ENCODE measurements around the gene PNPLA5. TPM values are rescaled to one million over a fixed set of nuclear protein-coding genes. Genes with fewer than 3 reads are reported as not detected.
A peak's percentile ranks its signal among the peaks of the same experiment; 100 is the strongest.
"Not testable (repeated sequence)": the region's sequence is repeated elsewhere in the genome, so short reads cannot be mapped to it uniquely, and the experiment has no call there.

Gene PNPLA5
- total and polyA plus RNA-seq, 4 experiments from 2014 or later = not detected

DNA sequence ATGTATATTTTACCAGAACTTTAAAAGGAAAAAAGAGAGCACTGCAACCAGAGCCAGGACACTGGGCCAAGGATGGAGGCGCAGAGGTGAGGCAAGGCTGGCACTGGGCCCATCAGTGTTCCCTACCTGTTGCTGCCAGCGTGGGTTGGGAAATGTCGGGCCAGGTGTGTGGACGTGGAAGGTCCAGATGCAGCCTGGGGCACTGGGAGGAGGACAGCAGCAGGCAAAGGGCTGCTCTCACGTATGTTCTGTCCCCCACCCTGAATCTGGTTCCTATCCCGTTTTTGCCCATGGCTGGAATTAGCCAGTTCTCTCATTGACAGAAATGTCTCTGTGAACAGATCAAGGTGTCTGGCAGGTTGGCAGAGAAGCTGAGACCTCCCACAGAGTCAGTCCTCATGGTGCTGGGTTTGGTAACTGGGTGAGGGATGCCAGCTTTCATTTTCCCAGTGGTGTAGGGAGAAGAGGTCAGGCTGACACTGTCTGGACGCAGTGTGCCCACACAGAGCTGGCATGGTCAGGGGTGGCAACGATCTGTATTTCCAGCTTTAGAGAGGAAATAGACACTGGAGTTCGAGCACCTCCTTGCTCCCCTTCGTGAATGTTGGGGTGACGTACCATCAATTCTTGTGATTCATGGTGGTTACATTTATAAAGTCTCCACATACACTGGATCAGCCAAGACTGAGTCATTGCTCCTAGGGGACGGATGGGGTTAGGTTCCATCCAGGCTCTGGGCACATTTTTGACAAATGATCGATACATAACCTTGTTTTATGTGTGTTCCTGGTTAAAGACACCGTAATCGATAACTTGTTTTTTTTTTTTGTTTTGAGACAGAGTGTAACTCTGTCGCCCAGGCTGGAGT lies 27.5 kb upstream of the PNPLA5 start:
- intact Hi-C loops (cut with micrococcal nuclease) = no loop called here
- no peaks in the 10 kb centered on the region for H3K27me3 ChIP-seq (ENCODE audit: insufficient read depth, low read length)
- H3K4me1 ChIP-seq (ENCODE audit: insufficient read depth, low read length) = no peaks in the 10 kb centered on the region
- no peak for DNase-seq
- H3K36me3 ChIP-seq (ENCODE audit: insufficient read depth, low read length) = no peaks in the 10 kb centered on the region
- Mint-ChIP-seq H3K27me3 (peaks cover 9 to 25% of the 10 kb centered on the region in 2 donors), H3K4me1 (peaks cover 3 to 10% (median 5%) of the 10 kb centered on the region in 4 donors), H3K27ac (no peak overlapping the region), H3K9me3 (peaks cover 0 to 3% (median 0%) of the 10 kb centered on the region in 8 donors), H3K4me3 (no peak overlapping the region), H3K36me3 (peaks cover 0 to 1% of the 10 kb centered on the region in 2 donors)
- POLR2A ChIA-PET (ENCODE audit: partially characterized antibody) = no interaction called here
- H3K4me3 ChIP-seq (ENCODE audit: low read length in 2 of 2) = no peak overlapping the region
- H3K9me3 ChIP-seq (ENCODE audit: control insufficient read depth in 1 of 2, low read length in 2 of 2) = no peaks in the 10 kb centered on the region
- no peak overlapping the region for H3K27ac ChIP-seq (ENCODE audit: low read depth, low read length)
- CTCF ChIA-PET (ENCODE audit: partially characterized antibody) = no interaction called here

DNA sequence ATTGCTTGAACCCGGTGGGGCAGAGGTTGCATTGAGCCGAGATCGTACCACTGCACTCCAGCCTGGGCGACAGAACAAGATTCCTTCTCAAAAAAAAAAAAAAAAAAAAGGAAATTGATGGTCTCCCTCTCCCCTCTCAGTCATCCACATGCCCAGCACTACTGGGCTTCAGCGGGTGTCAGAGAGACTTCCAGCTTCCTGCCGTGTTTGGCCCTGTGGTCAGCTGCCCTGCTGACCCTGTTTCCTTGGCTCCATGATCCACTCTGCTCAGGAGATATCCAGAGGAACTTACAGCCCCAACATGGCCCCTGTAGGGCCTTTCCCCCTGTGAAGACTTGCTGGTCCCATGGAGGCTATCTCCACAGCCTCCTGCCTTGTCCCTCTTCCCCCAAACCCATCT lies 25.7 kb upstream of the PNPLA5 start:
- no peaks in the 10 kb centered on the region for H3K4me1 ChIP-seq (ENCODE audit: insufficient read depth, low read length)
- Mint-ChIP-seq H3K27me3 (peaks cover 9 to 23% of the 10 kb centered on the region in 2 donors), H3K27ac (no peak overlapping the region), H3K4me1 (no peaks in the 10 kb centered on the region), H3K9me3 (peaks cover 0 to 3% (median 0%) of the 10 kb centered on the region in 8 donors), H3K36me3 (no peaks in the 10 kb centered on the region), H3K4me3 (no peak overlapping the region)
- no peak for DNase-seq
- no peak overlapping the region for H3K27ac ChIP-seq (ENCODE audit: low read depth, low read length)
- no peaks in the 10 kb centered on the region for H3K36me3 ChIP-seq (ENCODE audit: insufficient read depth, low read length)
- ChIA-PET POLR2A (ENCODE audit: partially characterized antibody) (no interaction called here), CTCF (ENCODE audit: partially characterized antibody) (no interaction called here)
- no peaks in the 10 kb centered on the region for H3K9me3 ChIP-seq (ENCODE audit: control insufficient read depth in 1 of 2, low read length in 2 of 2)
- no peak overlapping the region for H3K4me3 ChIP-seq (ENCODE audit: low read length in 2 of 2)
- intact Hi-C loops (cut with micrococcal nuclease) = no loop called here
- H3K27me3 ChIP-seq (ENCODE audit: insufficient read depth, low read length) = no peaks in the 10 kb centered on the region

DNA sequence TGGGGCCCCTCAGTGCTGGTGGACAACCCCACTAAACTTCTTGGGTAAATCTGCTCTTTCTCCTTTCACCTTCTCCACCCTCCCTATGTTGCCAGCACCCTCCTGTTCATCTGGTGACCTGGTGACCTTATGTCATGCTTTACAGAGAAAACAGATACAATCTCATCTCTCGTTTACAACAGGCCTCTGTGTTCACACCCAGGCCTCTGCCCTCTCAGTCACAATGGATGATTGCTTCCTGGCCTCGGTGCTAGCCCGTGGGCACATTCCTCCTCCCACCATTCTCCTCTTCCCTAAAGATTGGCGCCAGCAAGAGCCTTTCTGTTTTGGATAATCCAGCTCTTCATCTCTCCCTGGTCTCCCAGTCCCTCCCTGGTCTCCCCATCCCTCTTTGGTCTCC lies 19.5 kb upstream of the PNPLA5 start:
- ChIA-PET CTCF (ENCODE audit: partially characterized antibody) (no interaction called here), POLR2A (ENCODE audit: partially characterized antibody) (no interaction called here)
- Histone ChIP-seq H3K27ac (ENCODE audit: low read depth, low read length) (no peak overlapping the region), H3K4me1 (ENCODE audit: insufficient read depth, low read length) (no peaks in the 10 kb centered on the region), H3K36me3 (ENCODE audit: insufficient read depth, low read length) (no peaks in the 10 kb centered on the region), H3K4me3 (ENCODE audit: low read length in 2 of 2) (no peak overlapping the region), H3K9me3 (ENCODE audit: control insufficient read depth in 1 of 2, low read length in 2 of 2) (no peaks in the 10 kb centered on the region), H3K27me3 (ENCODE audit: insufficient read depth, low read length) (no peaks in the 10 kb centered on the region)
- DNase-seq = no peak
- intact Hi-C loops (cut with micrococcal nuclease) = no loop called here
- Mint-ChIP-seq H3K27me3 (peaks cover 15 to 17% of the 10 kb centered on the region in 2 donors), H3K4me1 (no peaks in the 10 kb centered on the region), H3K9me3 (peaks cover 0 to 2% (median 0%) of the 10 kb centered on the region in 8 donors), H3K4me3 (no peak overlapping the region), H3K36me3 (no peaks in the 10 kb centered on the region), H3K27ac (no peak overlapping the region)

DNA sequence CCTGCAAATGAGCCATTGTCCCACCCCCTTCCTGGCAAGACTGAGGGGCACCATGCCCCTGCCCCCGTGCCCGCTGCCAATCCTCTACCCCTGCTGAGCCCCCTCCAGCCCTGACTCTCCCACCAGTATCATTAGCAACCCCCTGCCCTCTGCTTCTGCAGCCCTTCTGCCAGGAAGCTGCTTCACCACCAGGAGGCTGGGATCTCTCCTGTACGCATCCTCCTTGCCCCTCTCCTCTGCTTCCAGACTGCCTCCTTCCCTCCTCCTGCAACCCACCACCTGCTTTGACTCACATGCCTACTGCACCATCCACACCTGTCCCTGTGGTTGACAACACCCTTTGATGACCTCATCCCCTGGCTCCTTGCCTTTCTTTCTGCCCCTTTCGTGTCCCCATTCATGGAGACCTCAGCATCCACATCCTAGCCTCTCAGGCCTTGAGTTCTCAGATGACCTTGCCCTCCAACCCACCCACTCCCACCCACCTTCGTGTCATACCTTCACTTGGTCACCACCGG lies 18.4 kb upstream of the PNPLA5 start:
- no peak overlapping the region for H3K27ac ChIP-seq (ENCODE audit: low read depth, low read length)
- H3K4me3 ChIP-seq (ENCODE audit: low read length in 2 of 2) = no peak overlapping the region
- H3K4me1 Mint-ChIP-seq = no peaks in the 10 kb centered on the region
- intact Hi-C loops (cut with micrococcal nuclease) = no loop called here
- H3K36me3 ChIP-seq (ENCODE audit: insufficient read depth, low read length) = no peaks in the 10 kb centered on the region
- H3K9me3 ChIP-seq (ENCODE audit: control insufficient read depth in 1 of 2, low read length in 2 of 2) = no peaks in the 10 kb centered on the region
- no peaks in the 10 kb centered on the region for H3K4me1 ChIP-seq (ENCODE audit: insufficient read depth, low read length)
- no peak overlapping the region for H3K4me3 Mint-ChIP-seq
- H3K27ac Mint-ChIP-seq = no peak overlapping the region
- no peaks in the 10 kb centered on the region for H3K27me3 ChIP-seq (ENCODE audit: insufficient read depth, low read length)
- ChIA-PET CTCF (ENCODE audit: partially characterized antibody) (no interaction called here), POLR2A (ENCODE audit: partially characterized antibody) (no interaction called here)
- peaks cover 15 to 17% of the 10 kb centered on the region in 2 donors for H3K27me3 Mint-ChIP-seq
- no peaks in the 10 kb centered on the region for H3K36me3 Mint-ChIP-seq
- no peaks in the 10 kb centered on the region for H3K9me3 Mint-ChIP-seq
- no peak for DNase-seq

DNA sequence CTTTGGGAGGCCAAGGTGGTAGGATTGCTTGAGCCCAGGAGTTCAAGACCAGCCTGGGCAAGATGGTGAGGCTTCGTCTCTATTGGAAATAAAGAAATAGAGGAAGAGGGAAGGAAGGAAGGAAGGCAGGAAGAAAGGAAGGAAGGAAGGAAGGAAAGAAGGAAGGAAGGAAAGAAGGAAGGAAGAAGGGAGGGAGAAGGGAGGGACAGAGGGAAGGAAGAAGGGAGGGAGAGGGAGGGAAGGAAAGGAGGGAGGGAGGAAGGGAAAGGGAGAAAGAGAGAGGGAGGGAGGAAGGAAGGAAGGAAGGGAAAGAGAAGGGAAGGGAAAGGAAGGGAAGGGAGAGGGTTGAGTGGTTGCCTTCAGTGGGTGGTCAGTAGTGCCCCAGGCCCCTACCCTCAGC lies 17.9 kb upstream of the PNPLA5 start:
- intact Hi-C loops (cut with micrococcal nuclease) = no loop called here
- no peak overlapping the region for H3K27ac ChIP-seq (ENCODE audit: low read depth, low read length)
- Mint-ChIP-seq H3K36me3 (no peaks in the 10 kb centered on the region), H3K4me3 (no peak overlapping the region), H3K27me3 (peaks cover 15 to 17% of the 10 kb centered on the region in 2 donors), H3K27ac (no peak overlapping the region), H3K4me1 (no peaks in the 10 kb centered on the region), H3K9me3 (no peaks in the 10 kb centered on the region)
- no peak overlapping the region for H3K4me3 ChIP-seq (ENCODE audit: low read length in 2 of 2)
- H3K9me3 ChIP-seq (ENCODE audit: control insufficient read depth in 1 of 2, low read length in 2 of 2) = no peaks in the 10 kb centered on the region
- H3K36me3 ChIP-seq (ENCODE audit: insufficient read depth, low read length) = no peaks in the 10 kb centered on the region
- no peak for DNase-seq
- H3K27me3 ChIP-seq (ENCODE audit: insufficient read depth, low read length) = no peaks in the 10 kb centered on the region
- no peaks in the 10 kb centered on the region for H3K4me1 ChIP-seq (ENCODE audit: insufficient read depth, low read length)
- CTCF ChIA-PET (ENCODE audit: partially characterized antibody) = no interaction called here
- POLR2A ChIA-PET (ENCODE audit: partially characterized antibody) = no interaction called here

DNA sequence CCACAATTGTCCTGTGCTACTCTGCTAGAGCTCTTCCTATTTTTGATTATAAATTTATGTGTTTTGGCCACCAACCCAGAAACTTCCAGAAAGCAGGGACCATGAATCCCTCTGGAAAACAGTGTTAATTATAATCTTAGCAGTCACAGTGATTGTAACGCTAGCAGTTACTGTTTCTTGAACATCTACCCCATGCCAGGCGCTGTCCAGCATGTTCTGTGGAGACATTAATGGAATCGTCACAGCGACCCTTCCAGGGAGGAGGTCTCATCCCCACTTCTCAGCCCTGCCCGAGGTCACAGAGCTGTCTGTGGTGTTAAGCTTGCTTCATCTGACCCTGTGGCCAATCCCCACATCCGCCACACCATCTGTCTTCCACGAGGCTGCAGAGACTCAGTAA lies 13.9 kb upstream of the PNPLA5 start:
- Mint-ChIP-seq H3K27me3 (peaks cover 18 to 20% of the 10 kb centered on the region in 2 donors), H3K4me3 (no peak overlapping the region), H3K27ac (no peak overlapping the region), H3K36me3 (no peaks in the 10 kb centered on the region), H3K9me3 (no peaks in the 10 kb centered on the region), H3K4me1 (no peaks in the 10 kb centered on the region)
- H3K4me1 ChIP-seq (ENCODE audit: insufficient read depth, low read length) = no peaks in the 10 kb centered on the region
- no peak for DNase-seq
- POLR2A ChIA-PET (ENCODE audit: partially characterized antibody) = no interaction called here
- H3K9me3 ChIP-seq (ENCODE audit: control insufficient read depth in 1 of 2, low read length in 2 of 2) = no peaks in the 10 kb centered on the region
- no peaks in the 10 kb centered on the region for H3K36me3 ChIP-seq (ENCODE audit: insufficient read depth, low read length)
- H3K4me3 ChIP-seq (ENCODE audit: low read length in 2 of 2) = no peak overlapping the region
- H3K27me3 ChIP-seq (ENCODE audit: insufficient read depth, low read length) = no peaks in the 10 kb centered on the region
- intact Hi-C loops (cut with micrococcal nuclease) = no loop called here
- H3K27ac ChIP-seq (ENCODE audit: low read depth, low read length) = no peak overlapping the region
- CTCF ChIA-PET (ENCODE audit: partially characterized antibody) = interaction anchor here (1.2 kb wide), 1 partner anchor 21 kb away, joined by 3 read pairs; no protein-coding TSS in a partner anchor

DNA sequence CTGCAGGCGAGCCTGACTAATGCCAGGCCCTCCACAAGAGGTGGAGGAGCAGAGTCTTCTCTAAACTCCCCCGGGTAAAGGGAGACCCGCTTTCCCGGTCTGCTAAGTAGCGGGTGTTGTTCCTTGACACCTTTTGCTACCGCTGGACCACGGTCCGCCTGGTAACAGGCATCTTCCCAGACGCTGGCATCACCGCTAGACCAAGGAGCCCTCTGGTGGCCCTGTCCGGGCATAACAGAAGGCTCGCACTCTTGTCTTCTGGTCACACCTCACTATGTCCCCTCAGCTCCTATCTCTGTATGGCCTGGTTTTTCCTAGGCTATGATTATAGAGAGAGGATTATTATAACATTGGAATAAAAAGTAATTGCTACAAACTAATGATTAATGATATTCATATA lies 12.6 kb upstream of the PNPLA5 start:
- H3K27ac ChIP-seq (ENCODE audit: low read depth, low read length); H3K4me3 Mint-ChIP-seq; intact Hi-C loops (cut with micrococcal nuclease); CTCF ChIA-PET (ENCODE audit: partially characterized antibody); H3K4me3 ChIP-seq (ENCODE audit: low read length in 2 of 2); H3K9me3 ChIP-seq (ENCODE audit: control insufficient read depth in 1 of 2, low read length in 2 of 2); H3K4me1 Mint-ChIP-seq; H3K4me1 ChIP-seq (ENCODE audit: insufficient read depth, low read length); H3K36me3 ChIP-seq (ENCODE audit: insufficient read depth, low read length); H3K36me3 Mint-ChIP-seq; H3K9me3 Mint-ChIP-seq; POLR2A ChIA-PET (ENCODE audit: partially characterized antibody); H3K27ac Mint-ChIP-seq; H3K27me3 ChIP-seq (ENCODE audit: insufficient read depth, low read length): not testable (repeated sequence)
- peak in 3 of 5 donors; percentile 9 to 48 (median 24) for DNase-seq
- peaks cover 10 to 19% of the 10 kb centered on the region in 2 donors for H3K27me3 Mint-ChIP-seq
